HG02678 (cell line): ENCODE data around the gene CTNNA2.

Experiments
- ATAC-seq: cut with Tn5 transposase; IDR thresholded peaks from one replicate; pipeline ENCODE4 v1.9.1; 2021; ENCODE audit warnings: mild to moderate bottlenecking, moderate library complexity; ENCODE audit not compliant: unreplicated experiment

The CTNNA2 gene

DNA sequence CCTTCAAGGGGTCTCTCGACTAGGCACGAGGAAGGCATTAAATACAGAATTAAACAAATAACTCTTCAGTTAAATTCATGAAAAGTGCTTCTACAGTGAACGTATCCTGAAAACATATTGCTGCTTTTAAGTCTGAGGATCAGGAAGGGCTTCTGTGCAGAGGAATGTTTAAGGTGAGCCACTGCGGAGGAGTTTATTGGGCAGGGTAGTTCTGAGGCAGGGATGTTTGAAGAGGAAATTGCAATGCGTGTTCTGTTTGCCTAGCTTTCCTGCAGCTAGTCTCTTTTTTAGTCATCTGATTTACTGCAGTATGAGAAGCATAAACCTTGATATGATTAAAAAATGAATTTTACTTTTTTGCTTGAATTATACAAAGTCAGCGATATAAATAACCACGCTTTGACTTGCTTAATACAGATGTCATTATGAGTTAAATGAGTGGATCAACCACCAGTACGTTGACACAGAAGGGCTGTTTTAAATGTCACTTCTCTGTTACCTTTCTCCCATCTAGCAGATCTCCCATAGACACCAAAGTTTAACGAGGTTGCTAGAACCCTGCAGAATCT is 98.7 kb downstream of the CTNNA2 start:
- no peak for ATAC-seq

DNA sequence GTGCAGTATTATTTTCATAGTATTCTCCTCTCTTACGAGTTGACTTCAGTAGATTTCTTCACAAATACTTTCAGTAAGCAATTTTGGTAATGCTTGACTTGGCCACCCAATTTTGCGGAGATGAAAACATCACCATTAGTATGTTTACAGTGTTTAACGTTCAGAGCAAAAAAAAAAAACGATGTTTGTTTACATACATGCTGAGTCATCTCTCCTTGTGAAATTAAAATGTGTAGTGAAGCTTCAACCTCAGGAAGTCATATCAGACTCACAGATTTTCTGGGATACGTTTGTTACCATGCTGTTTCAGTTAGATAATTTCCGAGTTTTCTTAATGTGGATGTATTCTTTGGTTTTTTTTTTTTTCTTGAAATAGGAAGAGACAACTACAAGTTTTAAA is 100.1 kb downstream of the CTNNA2 start:
- no peak for ATAC-seq

DNA sequence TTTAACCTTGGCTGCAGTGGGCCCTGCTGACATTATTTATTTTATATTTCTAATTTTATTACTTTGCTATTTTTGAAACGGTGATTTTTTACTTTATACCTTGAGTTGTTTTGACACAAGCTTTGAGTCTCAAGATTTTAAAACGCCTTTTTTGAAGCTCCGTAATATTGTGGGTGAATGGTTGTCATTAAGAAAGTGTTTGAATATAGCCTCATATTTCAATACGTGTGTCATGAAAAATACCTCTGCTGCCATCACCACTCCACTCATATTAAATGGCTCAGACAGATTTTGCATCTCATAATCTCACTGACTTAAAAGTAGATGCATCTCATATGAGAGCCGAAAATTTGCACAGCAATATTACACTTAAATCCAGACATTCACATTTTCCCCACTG is 106.6 kb downstream of the CTNNA2 start:
- ATAC-seq, result no peak

DNA sequence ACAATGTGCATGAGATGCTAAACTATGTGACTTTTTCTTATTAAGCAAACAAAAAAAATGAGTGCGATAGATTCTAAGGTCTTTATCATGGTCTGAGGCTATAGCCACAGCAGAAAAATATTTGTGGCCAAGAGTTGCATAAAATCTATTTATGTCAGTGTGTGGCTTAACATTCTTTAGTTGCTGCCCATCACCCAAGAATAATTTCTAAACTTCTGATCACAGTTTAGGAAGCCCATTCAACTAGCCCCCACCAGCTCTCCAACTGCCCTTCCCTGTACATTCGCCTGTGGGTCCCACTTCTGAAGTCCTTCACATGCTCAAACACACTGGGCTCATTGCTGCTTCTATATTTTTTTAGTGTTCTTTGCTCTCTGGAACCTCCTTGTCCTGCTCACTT is 107.1 kb downstream of the CTNNA2 start:
- no peak for ATAC-seq

DNA sequence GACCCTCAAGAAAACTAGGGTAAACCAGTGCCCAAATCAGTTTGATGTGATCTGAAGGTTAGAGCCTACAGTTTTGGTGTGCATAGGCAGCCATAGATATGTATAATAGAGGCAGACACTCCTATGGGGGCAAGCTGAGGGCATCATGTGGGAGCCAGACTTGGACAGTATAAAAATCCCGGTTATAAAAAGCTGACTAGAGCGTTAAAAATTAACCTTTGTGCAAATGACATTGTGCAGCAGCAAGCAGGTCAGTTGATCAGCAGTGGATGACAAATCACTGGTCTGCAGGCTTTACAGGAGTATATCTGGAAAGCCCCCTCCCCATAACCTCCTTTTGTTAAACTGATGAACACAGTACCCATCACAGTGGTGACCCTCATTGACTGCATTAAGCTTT is 107.8 kb downstream of the CTNNA2 start:
- ATAC-seq, result no peak

DNA sequence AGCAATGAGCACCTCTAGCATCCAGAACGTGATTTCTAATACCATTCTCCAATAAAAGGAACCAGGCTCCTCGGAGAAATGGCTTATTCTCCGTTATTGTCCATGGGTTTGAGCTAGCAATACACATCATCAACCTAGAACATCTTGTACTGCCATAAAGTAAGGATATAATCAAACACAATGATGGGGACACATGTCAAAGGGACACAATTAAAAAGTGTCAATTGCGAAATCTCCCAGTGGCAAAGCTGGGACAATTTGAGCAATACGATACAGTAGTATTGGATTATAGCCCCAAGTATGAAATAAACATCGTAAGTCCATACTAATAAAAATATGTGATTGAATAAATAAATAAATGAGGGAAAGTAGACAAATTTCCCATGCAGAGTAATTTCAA is 108.4 kb downstream of the CTNNA2 start:
- no peak for ATAC-seq

DNA sequence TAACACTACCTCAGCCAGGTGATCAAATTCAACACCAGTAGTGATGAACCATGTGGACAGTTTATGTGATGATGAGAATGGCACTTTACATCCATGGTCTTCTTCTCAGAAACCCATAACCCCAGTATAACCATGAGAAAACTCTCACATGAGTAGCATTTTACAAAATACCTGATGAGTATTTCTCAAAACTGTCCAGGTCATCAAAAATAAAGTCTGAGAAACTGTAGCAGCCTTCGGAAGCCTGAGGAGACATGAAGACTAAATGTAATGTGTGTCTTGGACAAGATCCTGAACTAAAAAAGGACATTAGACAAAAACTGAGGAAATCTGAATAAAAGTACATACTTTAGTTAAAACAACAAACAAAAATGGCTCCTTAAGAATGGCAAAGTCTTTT is 108.9 kb downstream of the CTNNA2 start:
- ATAC-seq, result no peak

DNA sequence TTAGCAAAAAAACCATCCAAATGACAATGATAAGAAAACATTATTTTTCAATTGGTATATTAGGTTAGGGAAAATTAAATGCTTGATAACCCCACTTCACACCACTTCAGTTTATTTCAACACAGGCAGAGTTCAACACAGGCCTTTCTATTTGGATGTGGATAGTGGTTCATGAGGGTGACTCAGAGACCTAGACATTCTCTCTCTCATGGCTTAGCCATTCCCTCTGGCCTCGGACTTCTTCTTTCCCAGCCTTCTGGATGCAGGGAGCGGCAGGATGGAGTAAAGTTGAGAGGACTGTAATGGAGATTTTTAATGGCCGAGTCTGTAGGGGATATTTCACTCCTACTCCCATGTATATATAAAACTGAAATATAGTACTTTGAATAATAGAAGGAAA is 109.7 kb downstream of the CTNNA2 start:
- ATAC-seq, result no peak

DNA sequence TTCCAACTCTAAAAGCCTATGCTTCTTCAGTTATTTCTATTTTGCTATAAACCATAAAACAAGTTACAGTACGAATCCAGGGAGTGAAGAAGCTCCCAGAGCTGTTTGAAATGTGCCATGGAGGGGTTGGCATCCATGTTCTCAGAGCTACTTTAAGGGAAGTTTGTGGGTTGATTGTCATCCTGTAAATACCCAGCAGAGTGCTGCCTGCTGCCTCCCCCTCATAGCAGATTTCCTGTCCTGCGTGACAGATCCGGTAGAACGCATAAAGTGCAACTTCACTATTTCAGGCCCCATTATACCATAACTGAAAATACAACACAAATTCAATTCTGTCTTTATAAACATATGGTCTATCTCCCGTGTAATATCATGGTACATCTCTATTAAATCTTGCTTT is 114.4 kb downstream of the CTNNA2 start:
- ATAC-seq, result no peak

DNA sequence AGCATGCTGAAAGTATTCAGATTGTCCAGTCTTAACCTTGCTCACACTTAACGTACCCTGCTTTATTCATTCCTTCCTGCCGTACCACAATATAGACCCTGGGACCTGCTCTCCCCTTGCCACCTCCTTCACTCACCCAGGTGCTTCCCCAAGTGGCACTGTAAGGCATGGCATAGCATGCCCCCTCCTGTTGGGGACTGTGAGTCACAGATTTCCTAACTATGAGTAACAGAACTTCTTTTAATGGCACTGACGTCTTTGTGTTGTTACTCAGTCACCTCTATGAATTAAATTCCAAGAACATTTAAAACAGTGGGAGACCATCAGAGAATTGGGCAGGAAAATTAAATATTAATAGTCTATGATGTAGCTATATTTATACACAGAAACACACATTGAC is 117.2 kb downstream of the CTNNA2 start:
- no peak for ATAC-seq

DNA sequence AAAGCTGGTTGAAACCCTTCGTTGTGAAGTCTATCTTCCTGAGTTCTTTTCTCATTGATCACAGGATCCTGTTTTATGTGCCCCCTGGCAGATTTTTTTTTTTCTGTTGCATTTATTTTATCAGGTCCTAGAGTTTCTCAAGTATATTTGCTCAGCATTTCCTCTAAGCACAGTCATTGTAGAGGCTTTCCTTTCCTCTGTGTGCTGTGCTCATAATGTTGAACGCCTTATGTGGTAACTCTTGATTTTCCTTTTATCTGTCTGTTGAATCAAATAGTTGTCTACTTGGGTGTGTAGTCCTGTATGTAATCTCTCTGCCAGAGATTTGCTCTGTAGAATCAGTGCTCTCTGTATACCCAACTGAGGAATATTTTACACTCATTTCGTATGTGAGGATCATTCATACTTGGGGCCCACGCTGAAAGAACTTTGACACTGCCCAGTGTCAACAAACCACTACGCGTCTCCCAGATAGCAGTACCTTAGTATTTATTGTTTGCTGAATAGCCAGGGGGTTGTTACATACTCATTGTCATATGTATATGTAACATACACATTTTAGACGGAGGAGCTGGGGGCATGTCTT is 118.2 kb downstream of the CTNNA2 start:
- no peak for ATAC-seq

DNA sequence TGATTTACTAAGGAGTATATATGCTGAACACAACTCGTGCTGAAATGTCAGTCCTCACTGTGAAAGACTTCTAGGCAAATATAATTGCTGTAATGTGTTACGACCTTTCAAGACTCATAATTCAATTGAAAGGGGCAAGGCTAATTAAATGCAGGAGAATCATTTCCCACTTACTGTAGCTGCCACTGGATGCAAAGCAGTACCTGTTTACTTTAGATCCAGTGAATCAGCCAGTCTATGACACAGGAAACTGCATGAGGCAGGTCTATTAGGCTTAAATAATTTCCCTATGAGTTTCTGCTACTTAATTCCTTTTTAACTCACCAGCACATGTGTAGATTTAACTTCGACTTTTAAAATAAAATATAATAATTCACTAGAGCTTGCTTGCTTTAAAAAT is 125.6 kb downstream of the CTNNA2 start:
- ATAC-seq, result no peak

DNA sequence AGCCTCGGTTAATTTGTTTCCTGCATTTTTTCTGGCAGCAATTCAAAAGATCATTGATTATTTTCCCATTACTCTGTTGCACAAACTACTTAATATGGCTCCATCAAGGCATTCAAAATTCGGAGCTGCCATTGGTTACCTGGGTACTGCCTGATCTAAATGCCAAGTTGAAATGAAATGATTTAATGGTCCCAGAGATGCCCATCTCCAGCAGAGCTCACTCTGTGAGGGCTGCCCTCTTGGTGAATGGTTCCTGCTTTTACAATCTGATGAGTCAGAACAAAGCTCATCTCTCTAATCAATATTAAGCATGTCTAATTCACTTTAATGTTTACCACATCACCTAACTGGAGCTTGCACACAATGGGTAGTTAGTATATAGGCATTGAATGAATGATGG is 126.1 kb downstream of the CTNNA2 start:
- ATAC-seq, result no peak

DNA sequence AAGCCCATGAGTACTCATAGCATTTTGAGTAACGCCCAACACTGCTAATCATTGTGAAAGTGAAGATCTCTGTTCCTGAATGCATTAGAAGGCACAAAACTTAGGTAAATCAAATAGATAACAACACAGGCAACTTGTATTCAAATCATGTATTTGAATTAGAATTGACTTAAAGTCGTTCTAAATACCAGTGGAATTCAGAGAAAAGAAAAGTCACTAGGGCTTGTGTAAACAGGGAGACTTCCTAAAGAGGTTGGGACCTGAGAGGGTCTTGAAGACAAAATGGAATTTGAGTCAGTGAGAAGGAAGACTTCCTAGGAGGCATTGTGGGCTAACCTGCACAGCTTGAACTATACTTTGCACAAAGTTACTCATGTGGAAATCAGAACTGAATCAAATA is 127.2 kb downstream of the CTNNA2 start:
- no peak for ATAC-seq

DNA sequence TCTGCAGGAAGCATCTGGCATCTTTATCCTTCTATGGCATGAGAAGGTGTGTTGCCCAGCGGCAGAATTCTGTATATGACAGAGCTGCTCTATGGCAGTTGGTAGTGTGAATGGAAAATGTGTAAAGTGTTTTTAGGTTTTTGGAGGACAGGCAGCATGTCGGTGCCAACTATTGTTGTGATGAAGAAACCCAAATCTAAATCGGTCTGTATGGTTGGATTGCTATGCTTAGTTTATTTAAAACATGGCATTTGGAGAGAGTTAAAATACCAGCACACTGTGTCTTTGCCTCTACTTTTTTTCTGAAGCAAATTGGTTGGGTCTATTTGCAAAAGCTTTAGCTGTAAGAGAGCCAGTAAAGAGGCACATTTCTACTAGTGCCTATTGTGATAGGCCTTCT is 136.7 kb downstream of the CTNNA2 start:
- no peak for ATAC-seq

DNA sequence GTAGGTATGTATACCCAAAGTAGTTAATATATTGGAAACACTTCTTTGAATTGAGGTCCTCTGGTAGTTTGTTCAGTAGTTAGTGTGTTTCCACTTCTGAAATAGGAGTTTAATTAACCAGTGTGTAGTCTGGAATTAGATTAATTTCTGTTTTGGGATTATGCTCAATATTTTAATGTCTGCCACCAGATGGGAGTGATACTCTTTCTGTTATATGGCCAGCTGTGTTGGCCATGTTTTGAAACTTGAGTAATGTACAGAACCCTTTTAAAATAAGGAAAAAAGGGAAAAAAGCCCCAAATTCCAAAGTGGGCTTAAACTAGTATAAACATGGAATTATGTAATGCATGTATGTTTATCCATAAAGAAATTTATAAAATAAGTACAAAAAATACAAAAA is 147.7 kb downstream of the CTNNA2 start:
- no peak for ATAC-seq

DNA sequence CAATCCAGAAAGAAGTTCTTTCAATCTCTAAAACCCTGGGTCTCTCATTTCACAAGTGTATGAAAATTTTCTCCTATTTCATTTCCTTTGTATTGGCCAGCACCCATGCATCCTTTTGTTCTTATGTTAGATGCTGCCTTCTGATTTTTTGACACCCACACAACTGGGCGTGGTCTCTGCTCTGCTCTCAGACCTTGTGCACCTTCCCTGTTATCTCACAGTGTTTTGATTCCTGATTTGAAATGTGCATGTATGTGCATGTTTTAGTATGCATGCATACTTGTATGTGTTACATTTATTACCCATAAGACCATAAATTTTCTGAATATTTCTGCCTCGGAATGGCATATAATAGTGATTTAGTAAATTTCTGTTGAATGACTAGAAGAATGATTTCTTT is 152.2 kb downstream of the CTNNA2 start:
- no peak for ATAC-seq

DNA sequence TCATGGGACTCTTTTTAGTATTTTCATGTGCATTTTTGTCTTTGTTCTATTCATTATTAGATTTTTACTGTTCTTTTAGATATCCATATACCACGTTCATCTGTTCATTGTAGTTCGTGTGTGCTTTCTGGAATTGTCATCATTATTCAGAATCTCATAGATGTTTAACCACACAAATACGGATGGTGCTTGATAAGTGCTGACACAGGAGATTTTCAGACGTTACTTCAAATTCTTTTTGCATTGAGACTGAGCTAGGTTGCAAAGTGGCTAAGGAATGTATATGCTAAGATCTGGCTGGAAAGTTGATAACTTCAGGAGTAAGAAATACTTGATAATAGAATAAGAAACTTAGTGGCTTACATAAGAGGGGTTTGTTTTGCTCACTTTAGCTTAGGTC is 153.6 kb downstream of the CTNNA2 start:
- no peak for ATAC-seq

DNA sequence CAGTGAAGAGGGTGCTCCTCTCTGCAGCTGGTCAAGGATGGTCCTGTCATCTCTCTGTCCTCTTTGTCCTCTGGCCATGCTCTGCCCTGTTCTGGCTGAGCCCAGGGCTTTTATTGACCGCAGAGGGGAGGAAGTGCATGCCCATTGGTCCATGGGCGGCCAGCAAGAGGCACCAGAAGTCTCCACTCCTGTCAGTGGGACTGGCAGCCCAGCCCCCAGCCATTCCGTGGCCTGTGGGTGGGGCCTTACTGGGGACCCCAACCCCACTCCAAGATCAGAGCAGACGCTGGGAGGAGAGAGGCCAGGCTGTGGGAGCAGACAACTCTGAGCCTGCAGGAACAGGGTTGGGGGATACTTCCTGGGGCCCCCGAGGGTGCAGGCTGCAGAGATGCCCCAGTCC is 156.9 kb downstream of the CTNNA2 start:
- no peak for ATAC-seq

DNA sequence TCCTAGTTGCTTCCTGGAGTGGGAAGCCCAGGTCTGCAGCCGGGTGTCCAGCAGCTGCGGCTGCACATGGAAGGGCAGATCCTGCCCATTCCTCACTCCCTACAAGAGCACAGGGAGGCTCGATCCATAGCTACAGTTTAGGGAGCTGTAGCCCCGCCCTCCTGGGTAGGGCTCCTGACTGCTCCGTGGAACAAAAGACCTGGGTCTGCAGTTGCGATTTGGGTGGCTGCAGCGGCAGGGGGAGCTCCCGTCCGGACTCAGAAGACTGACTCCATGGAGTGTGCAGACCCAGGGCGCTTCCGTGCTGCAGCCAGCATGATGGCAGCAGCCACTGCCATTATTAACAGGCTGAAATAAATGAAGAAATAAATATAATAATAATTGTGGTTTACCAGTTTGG is 157.3 kb downstream of the CTNNA2 start:
- no peak for ATAC-seq

DNA sequence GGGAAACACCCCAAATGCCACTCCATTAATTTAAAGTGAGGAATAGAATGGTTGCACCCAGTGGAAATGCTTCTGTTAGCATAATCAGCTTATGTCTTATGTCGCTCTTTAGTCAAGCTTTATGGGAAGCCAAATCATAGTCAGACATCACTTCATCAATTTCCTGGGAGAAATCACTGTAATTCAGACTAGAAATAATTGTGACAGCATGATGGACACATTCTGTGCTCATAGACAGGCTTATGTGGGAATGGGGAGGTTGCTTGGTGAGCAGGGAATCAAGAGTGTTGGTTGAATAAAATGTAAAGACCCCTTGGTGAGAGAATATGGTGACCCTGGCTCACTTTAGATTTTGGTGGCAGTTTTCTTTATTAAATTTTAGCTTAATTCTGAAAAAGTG is 174.0 kb downstream of the CTNNA2 start:
- ATAC-seq, result no peak

DNA sequence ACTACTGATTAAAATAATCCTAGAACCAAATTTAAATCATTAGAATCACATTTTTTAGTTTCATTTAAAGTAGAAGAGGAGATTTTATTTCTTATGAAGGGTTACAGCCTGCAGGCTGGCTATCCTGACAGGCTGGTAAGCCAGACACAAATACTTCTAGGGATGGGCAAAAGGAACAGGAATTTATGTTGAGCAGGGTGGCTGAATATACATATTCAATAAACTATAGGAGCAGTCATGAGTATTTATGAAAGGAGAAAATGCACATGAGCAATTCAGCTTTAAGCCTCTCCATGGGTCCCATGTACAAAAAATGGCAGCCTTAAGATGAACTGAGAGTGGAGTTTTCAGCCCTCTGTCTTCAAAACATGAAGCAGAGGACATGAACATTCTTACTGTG is 182.4 kb downstream of the CTNNA2 start:
- ATAC-seq, result no peak

DNA sequence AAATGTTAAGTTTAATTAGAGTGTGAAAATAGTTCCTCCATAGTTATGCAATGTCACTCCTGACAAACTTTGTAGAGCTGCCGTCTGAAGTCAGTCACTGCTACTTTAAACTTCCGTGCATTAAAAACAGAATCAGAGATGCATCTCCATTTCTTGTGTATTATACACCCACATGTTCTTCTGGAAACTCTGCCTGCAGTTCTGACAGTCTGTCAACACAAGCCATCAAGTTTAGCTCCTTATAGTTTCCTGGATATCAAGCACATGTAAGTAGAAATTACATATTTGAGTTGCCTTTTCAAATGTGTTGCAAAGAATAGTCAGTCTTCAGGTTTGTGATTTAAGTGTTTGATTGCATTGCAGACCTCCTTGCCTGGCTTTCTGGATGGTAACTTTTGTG is 184.3 kb downstream of the CTNNA2 start:
- no peak for ATAC-seq
